DOHH2 (cell line): Measurements from ENCODE around the gene NREP.

Experiments
- H3F3A ChIP-seq: fragments of 200-600 bp; sonication (generic), shearing (Covaris generic); 2 replicates; pipeline ENCODE4 v1.6.0; 2016; ENCODE audit warnings: antibody characterized with exemption, mild to moderate bottlenecking; ENCODE audit not compliant: control insufficient read depth, insufficient read depth
- H3K27ac ChIP-seq: fragments of 200-600 bp; sonication (generic); 2 replicates; pipeline ENCODE4 v1.5.1; 2014; ENCODE audit warnings: low read depth, mild to moderate bottlenecking, low read length, moderate library complexity
- H3K27me3 ChIP-seq: fragments of 200-600 bp; sonication (generic); 2 replicates; pipeline ENCODE4 v1.6.1; 2014; ENCODE audit warnings: mild to moderate bottlenecking, low read length, mixed read lengths; ENCODE audit not compliant: control insufficient read depth
- H3K36me3 ChIP-seq: fragments of 200-600 bp; sonication (generic); 2 replicates; pipeline ENCODE4 v1.6.1; 2014; ENCODE audit warnings: mild to moderate bottlenecking, low read length, moderate library complexity, mixed read lengths; ENCODE audit not compliant: control insufficient read depth
- H3K4me1 ChIP-seq: fragments of 200-600 bp; sonication (generic); 2 replicates; pipeline ENCODE4 v1.6.1; 2014; ENCODE audit warnings: mild to moderate bottlenecking, low read length, mixed read lengths; ENCODE audit not compliant: control insufficient read depth
- H3K4me2 ChIP-seq: fragments of 200-600 bp; sonication (generic); 2 replicates; pipeline ENCODE4 v1.6.0; 2014; ENCODE audit warnings: mild to moderate bottlenecking, low read length, moderate library complexity
- H3K4me3 ChIP-seq: fragments of 200-600 bp; sonication (generic); 2 replicates; pipeline ENCODE4 v1.5.1; 2014; ENCODE audit warnings: mild to moderate bottlenecking, low read length, mixed read lengths
- H3K79me2 ChIP-seq: fragments of 200-600 bp; sonication (generic); 2 replicates; pipeline ENCODE4 v1.6.1; 2014; ENCODE audit warnings: mild to moderate bottlenecking, low read length, mixed read lengths; ENCODE audit not compliant: control insufficient read depth
- H3K9me2 ChIP-seq: fragments of 200-600 bp; sonication (generic); replicated peaks from 2 replicates; pipeline ENCODE4 v1.6.1; 2014; ENCODE audit warnings: mild to moderate bottlenecking, low read length, mixed read lengths; ENCODE audit not compliant: control insufficient read depth
- H3K9me3 ChIP-seq: fragments of 200-600 bp; sonication (generic); 2 replicates; pipeline ENCODE4 v1.6.1; 2014; ENCODE audit warnings: antibody characterized with exemption, low read length, mixed read lengths; ENCODE audit not compliant: control insufficient read depth, insufficient read depth
- H4K20me1 ChIP-seq: fragments of 200-600 bp; sonication (generic); 2 replicates; pipeline ENCODE4 v1.6.0; 2014; ENCODE audit warnings: low read depth, mild to moderate bottlenecking, antibody characterized with exemption, low read length, moderate library complexity; ENCODE audit not compliant: control insufficient read depth, insufficient read depth
- EZH2phosphoT487 ChIP-seq: fragments of 200-600 bp; sonication (generic); IDR thresholded peaks from 2 replicates; pipeline ENCODE4 v1.6.1; 2017; ENCODE audit warnings: borderline replicate concordance, mild to moderate bottlenecking, antibody characterized with exemption, low read length, moderate library complexity, mixed read lengths
- TF ChIP-seq, protein P1 (sequence below): fragments of 200-600 bp; sonication (generic); IDR thresholded peaks from one replicate; pipeline ENCODE4 v1.5.1; 2014; ENCODE audit warnings: antibody characterized with exemption, mild to moderate bottlenecking, low read depth, low read length; ENCODE audit not compliant: poor library complexity, severe bottlenecking

Gene NREP

DNA sequence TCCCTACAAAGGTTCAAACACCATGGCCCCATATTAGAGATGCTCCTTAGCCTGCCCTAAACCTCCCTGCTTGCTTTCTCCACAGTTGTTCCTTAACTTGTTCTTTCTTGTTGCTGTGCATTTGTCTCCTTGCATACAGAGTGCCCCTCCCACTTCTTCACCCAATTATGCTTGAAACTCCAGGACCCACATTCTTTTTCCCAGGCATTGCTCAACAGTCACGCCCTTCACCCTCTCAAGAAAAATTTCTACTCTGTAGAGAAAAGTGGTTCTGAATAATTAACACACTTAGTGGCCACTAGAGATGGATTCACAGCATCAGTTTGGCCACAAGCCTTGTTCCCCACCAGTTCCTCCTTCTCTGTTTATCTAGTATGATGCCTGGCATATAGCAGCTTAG is 57.7 kb downstream of the NREP start:
- Histone ChIP-seq H3K27ac (no peak overlapping the region), H4K20me1 (no peaks in the 10 kb centered on the region), H3K9me2 (no peaks in the 10 kb centered on the region; the same call in 1 of the 2 replicates), H3F3A (no peaks in the 10 kb centered on the region), H3K9me3 (no peaks in the 10 kb centered on the region), H3K36me3 (no peaks in the 10 kb centered on the region), H3K79me2 (no peaks in the 10 kb centered on the region), H3K27me3 (no peaks in the 10 kb centered on the region), H3K4me1 (peaks cover 17% of the 10 kb centered on the region), H3K4me2 (no peak overlapping the region), H3K4me3 (no peak overlapping the region)
- TF ChIP-seq, protein P1, sequence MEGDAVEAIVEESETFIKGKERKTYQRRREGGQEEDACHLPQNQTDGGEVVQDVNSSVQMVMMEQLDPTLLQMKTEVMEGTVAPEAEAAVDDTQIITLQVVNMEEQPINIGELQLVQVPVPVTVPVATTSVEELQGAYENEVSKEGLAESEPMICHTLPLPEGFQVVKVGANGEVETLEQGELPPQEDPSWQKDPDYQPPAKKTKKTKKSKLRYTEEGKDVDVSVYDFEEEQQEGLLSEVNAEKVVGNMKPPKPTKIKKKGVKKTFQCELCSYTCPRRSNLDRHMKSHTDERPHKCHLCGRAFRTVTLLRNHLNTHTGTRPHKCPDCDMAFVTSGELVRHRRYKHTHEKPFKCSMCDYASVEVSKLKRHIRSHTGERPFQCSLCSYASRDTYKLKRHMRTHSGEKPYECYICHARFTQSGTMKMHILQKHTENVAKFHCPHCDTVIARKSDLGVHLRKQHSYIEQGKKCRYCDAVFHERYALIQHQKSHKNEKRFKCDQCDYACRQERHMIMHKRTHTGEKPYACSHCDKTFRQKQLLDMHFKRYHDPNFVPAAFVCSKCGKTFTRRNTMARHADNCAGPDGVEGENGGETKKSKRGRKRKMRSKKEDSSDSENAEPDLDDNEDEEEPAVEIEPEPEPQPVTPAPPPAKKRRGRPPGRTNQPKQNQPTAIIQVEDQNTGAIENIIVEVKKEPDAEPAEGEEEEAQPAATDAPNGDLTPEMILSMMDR, result no peak
- TF ChIP-seq EZH2phosphoT487, result no peak

GRCh38 chr5:111697881-111698757 is 58.9 kb downstream of the NREP start:
- no peak overlapping the region for H3K4me2 ChIP-seq
- no peaks in the 10 kb centered on the region for H3K79me2 ChIP-seq
- peaks cover 5% of the 10 kb centered on the region for H3K4me1 ChIP-seq
- H4K20me1 ChIP-seq, result no peaks in the 10 kb centered on the region
- TF ChIP-seq, protein P1, result no peak
- H3K36me3 ChIP-seq, result no peaks in the 10 kb centered on the region
- H3F3A ChIP-seq, result no peaks in the 10 kb centered on the region
- no peaks in the 10 kb centered on the region for H3K9me3 ChIP-seq
- no peak overlapping the region for H3K27ac ChIP-seq
- no peaks in the 10 kb centered on the region; the same call in 1 of the 2 replicates for H3K9me2 ChIP-seq
- no peak overlapping the region for H3K4me3 ChIP-seq
- no peaks in the 10 kb centered on the region for H3K27me3 ChIP-seq

- no peaks in the 10 kb centered on the region; the same call in 1 of the 2 replicates for H3K9me2 ChIP-seq
- no peaks in the 10 kb centered on the region for H3K9me3 ChIP-seq
- no peaks in the 10 kb centered on the region for H3K36me3 ChIP-seq
- H3K27me3 ChIP-seq, result no peaks in the 10 kb centered on the region
- no peak overlapping the region for H3K4me3 ChIP-seq
- H3K27ac ChIP-seq, result no peak overlapping the region
- no peak overlapping the region for H3K4me2 ChIP-seq
- no peaks in the 10 kb centered on the region for H4K20me1 ChIP-seq
- no peaks in the 10 kb centered on the region for H3K4me1 ChIP-seq
- no peaks in the 10 kb centered on the region for H3F3A ChIP-seq
- TF ChIP-seq, protein P1, result no peak
- no peak for TF ChIP-seq EZH2phosphoT487
- no peaks in the 10 kb centered on the region for H3K79me2 ChIP-seq
Measured at GRCh38 chr5:111697215-111697614, 59.8 kb downstream of the NREP start.
